GM18505 (cell line): ENCODE measurements around the gene VAV1.

ENCODE experiments used
- ATAC-seq: cut with Tn5 transposase; IDR thresholded peaks from one replicate; pipeline ENCODE4 v1.9.1; 2021; ENCODE audit not compliant: unreplicated experiment
- POLR2A ChIP-seq: IDR thresholded peaks from 4 replicates; pipeline ENCODE4 v1.6.1; 2011; ENCODE audit warnings: borderline replicate concordance; ENCODE audit not compliant: insufficient read depth, insufficient read length; ENCODE audit errors: extremely low read depth

The VAV1 gene

DNA sequence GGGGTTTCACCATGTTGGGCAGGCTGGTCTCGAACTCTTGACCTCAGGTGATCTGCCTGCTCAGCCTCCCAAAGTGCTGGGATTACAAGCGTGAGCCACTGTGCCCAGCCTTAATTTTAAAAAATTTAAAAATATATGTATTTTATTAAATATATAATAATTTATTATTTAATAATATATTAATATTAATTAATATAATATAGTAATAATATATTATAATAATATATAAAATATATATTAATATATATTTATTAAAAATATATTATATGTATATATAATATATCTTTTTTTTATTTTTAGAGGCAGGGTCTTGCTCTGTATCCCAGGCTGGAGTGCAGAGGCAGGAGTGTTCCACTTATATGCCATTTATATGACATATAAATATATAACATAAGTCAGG lies 61.9 kb downstream of the VAV1 start:
- no peak for TF ChIP-seq POLR2A
- ATAC-seq, result no peak

DNA sequence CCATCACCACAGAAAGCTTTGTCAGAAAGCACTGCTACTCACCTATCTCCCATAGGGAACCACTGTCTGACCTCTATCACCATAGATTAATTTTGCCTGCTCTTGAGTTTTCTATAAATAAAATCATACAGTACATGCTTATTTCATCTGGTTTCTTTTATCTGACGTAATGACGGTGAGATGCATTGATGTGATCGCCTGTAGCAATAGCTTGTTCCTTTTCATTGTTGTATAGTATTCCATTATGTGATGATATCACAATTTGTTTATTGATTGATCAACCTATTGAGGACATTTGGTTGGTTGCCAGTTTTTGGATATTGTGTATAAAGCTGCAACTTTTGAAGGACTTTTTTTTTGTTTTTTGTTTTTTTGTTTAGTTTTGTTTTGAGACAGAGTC lies 63.0 kb downstream of the VAV1 start:
- no peak for ATAC-seq
- TF ChIP-seq POLR2A, result no peak

DNA sequence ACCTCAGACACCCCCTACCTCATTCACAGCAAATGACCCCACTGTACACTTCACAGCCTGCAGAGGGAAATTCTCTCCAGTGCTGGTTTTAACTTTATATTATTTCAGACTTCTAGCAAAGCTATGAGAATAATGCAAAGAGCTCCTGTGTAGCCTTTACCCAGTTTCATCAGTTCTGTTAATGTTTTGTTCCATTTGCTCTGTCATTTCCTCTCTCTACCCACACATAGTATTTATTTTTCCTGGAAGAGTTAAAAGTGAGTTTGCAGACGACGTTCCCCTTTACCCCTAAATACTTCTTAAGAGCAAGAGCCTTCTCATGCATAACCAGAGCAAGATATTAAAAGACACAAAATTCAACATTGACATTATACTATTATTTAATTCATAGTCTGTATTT lies 65.0 kb downstream of the VAV1 start:
- TF ChIP-seq POLR2A, result no peak
- no peak for ATAC-seq

DNA sequence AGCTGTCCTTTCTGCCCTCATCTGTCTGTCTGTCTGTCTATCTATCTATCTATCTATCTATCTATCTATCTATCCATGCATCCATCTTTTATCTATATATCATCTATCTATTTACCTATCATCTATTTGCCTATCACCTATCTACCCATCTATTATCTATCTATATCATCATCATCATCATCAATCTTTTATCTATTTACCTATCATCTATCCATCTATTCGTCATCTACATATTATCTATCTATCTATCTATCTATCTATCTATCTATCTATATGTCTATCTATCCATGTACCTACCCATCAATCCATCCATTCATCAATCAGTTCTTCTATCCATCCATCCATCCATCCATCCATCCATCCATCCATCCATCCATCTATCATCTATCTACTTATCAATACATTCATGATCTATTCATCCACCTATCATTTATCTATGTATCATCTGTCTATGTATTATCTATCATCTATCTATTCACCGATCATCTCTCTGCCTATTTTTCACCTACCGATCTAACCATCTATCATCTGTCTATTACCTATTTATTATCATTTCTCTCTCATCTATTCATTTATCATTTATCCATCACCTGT lies 65.7 kb downstream of the VAV1 start:
- no peak for ATAC-seq
- no peak for TF ChIP-seq POLR2A

DNA sequence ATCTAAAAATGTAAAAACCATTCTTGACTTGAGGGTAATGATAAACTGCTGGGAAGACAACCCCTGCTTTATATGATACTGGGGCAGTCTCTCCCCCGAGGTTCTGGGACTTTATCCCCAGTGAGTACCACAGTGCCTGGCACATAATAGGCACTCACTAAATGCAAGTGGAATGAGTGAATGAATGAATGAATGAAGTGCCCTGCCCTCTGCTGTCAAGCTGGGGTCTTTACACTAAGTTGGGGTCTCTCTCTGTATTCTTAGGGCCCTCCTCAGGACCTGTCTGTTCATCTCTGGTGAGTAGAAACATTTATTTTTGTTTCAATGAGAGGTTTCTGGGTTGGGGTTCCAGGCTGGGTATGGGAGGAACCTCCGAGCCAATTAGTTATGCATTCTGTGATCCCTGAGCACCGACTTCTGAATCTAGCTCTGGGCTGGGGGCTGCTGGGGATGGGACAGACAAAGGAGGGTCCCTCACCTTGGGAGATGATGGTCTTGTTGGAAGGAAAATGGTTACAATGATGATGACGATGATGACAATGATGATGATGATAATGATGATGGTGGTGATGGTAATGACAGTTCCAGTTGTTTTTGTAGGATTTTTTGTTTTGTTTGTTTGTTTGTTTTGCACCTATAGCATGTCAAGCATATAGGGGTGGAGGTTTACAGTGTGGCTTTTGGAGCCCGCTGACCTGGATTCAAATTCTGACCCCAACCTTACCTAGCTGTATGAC lies 70.5 kb downstream of the VAV1 start:
- no peak for ATAC-seq
- no peak for TF ChIP-seq POLR2A

DNA sequence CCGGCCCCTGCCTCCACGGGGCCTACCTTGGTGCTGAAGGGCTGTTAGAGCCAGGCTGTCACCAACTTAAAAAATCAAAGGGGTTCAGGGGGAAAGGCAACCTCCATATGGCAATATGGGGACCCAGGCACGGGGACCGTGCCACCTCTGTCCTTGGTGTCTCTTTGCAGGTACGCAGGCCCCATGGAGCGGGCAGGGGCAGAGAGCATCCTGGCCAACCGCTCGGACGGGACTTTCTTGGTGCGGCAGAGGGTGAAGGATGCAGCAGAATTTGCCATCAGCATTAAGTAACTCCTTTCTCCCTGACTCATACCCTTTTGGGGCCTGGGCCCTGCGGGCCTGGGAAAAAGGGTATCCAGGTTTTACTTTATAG lies 75.3 kb downstream of the VAV1 start:
- ATAC-seq, result no peak
- TF ChIP-seq POLR2A, result no peak

DNA sequence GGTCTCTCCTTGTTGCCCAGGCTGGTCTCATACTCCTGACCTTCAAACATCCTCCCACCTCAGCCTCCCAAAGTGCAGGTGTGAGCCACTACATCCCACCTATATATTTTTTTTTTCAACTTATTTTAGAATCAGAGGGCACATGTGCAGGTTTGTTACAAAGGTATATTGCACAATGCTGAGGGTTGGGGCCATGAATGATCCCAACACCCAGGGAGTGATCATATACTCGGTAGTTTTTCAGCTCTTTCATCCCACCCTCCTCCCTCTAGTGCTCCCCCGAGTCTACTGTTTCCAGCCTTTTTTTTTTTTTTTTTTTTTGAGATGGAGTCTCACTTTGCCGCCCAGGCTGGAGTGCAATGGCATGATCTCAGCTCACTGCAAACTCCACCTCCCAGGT lies 76.5 kb downstream of the VAV1 start:
- no peak for TF ChIP-seq POLR2A
- ATAC-seq, result no peak

DNA sequence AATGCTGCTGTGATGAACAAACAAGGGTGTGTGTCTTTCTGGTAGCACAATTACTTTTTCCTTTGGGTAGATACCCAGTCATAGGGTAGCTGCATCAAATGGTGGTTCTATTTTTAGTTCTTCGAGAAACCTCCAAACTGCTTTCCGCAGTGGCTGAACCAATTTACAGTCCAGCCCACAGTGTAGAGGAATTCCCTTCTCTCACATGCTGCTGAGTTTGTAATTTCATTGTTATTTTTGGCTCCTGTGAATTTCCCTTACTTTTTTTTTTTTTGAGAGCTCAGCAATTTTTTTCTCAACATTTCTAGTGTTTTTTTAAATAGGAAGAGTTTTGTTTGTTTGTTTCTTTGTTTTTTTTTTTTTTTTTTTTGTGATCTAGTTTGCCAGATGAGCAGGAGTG lies 77.4 kb downstream of the VAV1 start:
- ATAC-seq, result no peak
- TF ChIP-seq POLR2A, result no peak

DNA sequence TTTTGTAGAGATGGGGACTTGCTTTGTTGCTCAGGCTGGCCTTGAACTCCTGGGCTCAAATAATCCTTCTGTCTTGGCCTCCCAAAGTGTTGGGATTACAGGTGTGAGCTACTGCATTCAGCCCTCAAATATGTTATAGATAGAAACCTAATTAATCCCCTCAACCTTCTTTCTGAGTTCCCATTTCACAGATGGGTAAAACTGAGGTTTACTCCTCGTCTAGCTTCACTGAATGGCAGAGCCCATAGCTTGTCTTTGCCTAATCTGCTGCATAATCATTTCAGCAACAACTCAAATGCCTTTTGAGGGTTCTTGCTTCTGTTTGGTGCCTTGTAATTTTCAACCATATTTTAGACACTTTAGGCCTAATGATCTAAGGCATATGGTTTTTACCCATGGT lies 78.9 kb downstream of the VAV1 start:
- no peak for TF ChIP-seq POLR2A
- no peak for ATAC-seq

DNA sequence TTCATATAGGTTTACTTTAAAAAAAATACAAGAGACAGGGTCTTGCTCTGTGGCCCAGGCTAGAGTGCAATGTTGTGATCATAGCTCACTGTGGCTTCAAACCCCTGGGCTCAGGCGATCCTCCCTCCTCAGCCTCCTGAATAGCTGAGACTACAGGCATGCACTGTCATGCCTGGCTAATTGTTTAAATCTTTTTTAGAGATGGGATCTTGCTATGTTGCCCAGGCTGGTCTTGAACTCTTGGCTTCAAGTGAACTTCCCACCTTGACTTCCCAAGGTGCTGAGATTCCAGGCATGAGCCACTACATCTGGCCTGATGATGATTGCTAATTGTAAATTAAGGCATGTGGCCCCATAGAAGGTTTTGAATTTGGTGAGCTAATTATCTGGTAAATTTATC lies 79.5 kb downstream of the VAV1 start:
- ATAC-seq, result no peak
- no peak for TF ChIP-seq POLR2A

DNA sequence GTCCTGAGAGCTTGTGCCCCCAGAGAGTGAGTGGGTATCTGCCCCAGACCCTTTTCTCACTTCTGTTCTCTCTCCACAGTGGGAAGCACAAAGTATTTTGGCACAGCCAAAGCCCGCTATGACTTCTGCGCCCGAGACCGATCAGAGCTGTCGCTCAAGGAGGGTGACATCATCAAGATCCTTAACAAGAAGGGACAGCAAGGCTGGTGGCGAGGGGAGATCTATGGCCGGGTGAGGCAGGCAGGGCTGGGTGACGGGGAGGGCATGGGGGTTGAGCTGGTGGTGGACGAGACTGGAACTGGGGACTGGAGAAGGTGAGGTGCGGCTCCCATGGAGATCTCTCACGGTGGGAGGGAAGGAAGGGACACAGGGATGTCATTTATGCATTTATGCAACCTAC lies 81.4 kb downstream of the VAV1 start:
- TF ChIP-seq POLR2A, result no peak
- ATAC-seq, result no peak

DNA sequence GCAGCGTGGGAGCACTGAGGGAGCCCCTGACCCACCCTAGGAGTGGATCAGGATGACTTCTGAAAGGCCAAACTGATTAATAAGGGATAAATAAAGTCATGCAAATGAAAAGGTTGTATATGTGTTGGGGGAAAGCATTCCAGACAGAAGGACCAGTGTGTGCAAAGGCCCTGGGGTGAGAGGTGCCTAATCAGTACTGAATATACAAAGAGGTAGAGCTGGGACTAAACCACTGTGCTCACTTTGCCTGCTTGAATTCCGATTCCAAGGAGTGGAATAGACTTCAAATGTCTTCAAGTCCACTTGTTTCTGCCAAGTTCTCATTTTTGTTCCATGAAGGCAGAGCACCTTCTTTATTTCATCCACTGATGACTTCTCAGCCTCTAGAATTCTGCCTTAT lies 82.2 kb downstream of the VAV1 start:
- no peak for ATAC-seq

DNA sequence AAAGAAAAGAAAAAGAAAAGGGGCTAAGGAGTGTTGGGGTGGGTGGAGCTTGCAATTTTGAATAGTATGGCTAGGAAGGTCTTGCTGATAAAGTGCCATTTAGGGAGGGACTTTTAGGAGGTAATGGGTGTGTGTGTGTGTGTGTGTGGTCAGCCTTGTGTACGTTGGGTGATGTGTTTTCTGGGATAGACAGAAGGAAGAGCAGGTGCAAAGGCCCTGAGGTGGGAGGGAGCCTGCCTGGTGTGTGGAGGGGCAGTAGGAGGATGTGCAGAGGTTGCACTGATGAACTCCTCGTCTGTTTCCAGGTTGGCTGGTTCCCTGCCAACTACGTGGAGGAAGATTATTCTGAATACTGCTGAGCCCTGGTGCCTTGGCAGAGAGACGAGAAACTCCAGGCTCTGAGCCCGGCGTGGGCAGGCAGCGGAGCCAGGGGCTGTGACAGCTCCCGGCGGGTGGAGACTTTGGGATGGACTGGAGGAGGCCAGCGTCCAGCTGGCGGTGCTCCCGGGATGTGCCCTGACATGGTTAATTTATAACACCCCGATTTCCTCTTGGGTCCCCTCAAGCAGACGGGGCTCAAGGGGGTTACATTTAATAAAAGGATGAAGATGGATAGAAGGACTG lies 84.4 kb downstream of the VAV1 start:
- TF ChIP-seq POLR2A, result no peak
- ATAC-seq, result no peak

More for the DNA sequence above, 82.2 kb downstream of the VAV1 start:
- TF ChIP-seq POLR2A, result no peak

DNA sequence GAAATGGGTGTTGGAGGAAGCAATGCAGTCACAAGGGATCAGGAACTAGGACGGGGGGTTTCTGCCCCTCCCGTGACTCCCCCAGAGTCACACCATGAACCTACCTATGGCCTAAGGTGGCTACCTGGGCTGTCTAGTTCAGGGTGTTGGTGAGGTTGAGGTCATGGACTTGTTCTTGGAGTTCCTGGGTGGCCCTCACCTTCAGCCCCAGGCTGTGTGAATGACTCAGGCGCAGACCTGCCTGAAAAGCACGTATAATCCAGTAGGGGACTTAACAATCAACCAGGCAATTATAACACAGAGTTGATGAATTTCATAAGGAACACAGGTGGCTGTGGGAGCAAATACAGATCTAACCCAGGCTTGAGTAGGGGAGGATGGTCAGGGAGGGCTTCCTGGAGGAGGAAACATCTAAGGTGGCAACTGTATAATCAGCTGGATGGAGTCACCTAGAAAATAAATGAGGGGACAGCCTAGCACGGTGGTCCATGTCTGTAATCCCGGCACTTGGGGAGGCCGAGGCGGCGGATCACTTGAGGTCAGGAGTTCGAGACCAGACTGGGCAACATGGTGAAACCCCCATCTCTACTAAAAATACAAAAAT lies 89.3 kb downstream of the VAV1 start:
- no peak for TF ChIP-seq POLR2A
- ATAC-seq, result no peak
